Hepatocyte (in vitro differentiated cells): ENCODE measurements around the gene MAPK11. TPM values are rescaled to one million over a fixed set of nuclear protein-coding genes. Genes with fewer than 3 reads are reported as not detected.

Experiments
- DNase-seq: peaks from one replicate; pipeline ENCODE4 v3.0.0-alpha.2; 2016; ENCODE audit warnings: low spot score
- H2AFZ ChIP-seq: fragments of 200-600 bp; sonication (generic); 2 replicates; pipeline ENCODE4 v1.6.0; 2016; ENCODE audit warnings: antibody characterized with exemption, mild to moderate bottlenecking
- H3K27ac ChIP-seq: fragments of 200-600 bp; sonication (generic); 2 replicates; pipeline ENCODE4 v1.5.1; 2016; ENCODE audit warnings: mild to moderate bottlenecking
- H3K27me3 ChIP-seq: fragments of 200-600 bp; sonication (generic); 2 replicates; pipeline ENCODE4 v1.6.1; 2016
- H3K36me3 ChIP-seq: fragments of 200-600 bp; sonication (generic); replicated peaks from 2 replicates; pipeline ENCODE4 v1.5.1; 2016; ENCODE audit warnings: low read depth; ENCODE audit not compliant: insufficient read depth
- H3K4me1 ChIP-seq: fragments of 200-600 bp; sonication (generic); 2 replicates; pipeline ENCODE4 v1.5.1; 2016; ENCODE audit warnings: mild to moderate bottlenecking, moderate library complexity; ENCODE audit not compliant: insufficient read depth
- H3K4me2 ChIP-seq: fragments of 200-600 bp; sonication (generic); 2 replicates; pipeline ENCODE4 v1.6.0; 2016
- H3K4me3 ChIP-seq: fragments of 200-600 bp; sonication (generic); 2 replicates; pipeline ENCODE4 v1.5.1; 2016; ENCODE audit warnings: mild to moderate bottlenecking
- H3K79me2 ChIP-seq: fragments of 200-600 bp; sonication (generic); 2 replicates; pipeline ENCODE4 v1.6.0; 2017; ENCODE audit warnings: mild to moderate bottlenecking
- H3K9me2 ChIP-seq: fragments of 200-600 bp; sonication (generic); replicated peaks from 2 replicates; pipeline ENCODE4 v1.6.0; 2017; ENCODE audit warnings: mild to moderate bottlenecking; ENCODE audit not compliant: insufficient read depth
- H3K9me3 ChIP-seq: fragments of 200-600 bp; sonication (generic); 2 replicates; pipeline ENCODE4 v1.5.1; 2016; ENCODE audit warnings: low read depth, mild to moderate bottlenecking
- H4K20me1 ChIP-seq: fragments of 200-600 bp; sonication (generic); 2 replicates; pipeline ENCODE4 v1.6.0; 2016; ENCODE audit warnings: mild to moderate bottlenecking; ENCODE audit not compliant: insufficient read depth, poor library complexity, severe bottlenecking
- EZH2 ChIP-seq: fragments of 200-600 bp; sonication (generic); IDR thresholded peaks from 2 replicates; pipeline ENCODE4 v1.6.1; 2016; ENCODE audit warnings: antibody characterized with exemption, mild to moderate bottlenecking, borderline replicate concordance
- EZH2phosphoT487 ChIP-seq: fragments of 200-600 bp; sonication (generic); IDR thresholded peaks from one replicate; pipeline ENCODE4 v1.6.1; 2018; ENCODE audit warnings: antibody characterized with exemption, mild to moderate bottlenecking, low read depth, moderate library complexity; ENCODE audit not compliant: unreplicated experiment, severe bottlenecking
- WGBS: methylation state at CpG from one replicate; pipeline ENCODE4 v1.1.6; 2016; ENCODE audit warnings: low lambda C conversion rate; ENCODE audit errors: missing lambda C conversion rate; 5-methylcytosine and 5-hydroxymethylcytosine counted together
- polyA plus RNA-seq: library from polyadenylated mRNA; unstranded; fragments of >200 nt; fragmentation: Nextera tagmentation; extraction: Ambion mirVana; gene quantifications from 2 replicates; pipeline ENCODE4 v1.2.1, GENCODE V29; 2016
- total RNA-seq: library from RNA; depleted of rRNA; stranded (reverse); fragments of >200 nt; gene quantifications from 2 replicates; pipeline ENCODE4 v1.2.3, GENCODE V29; 2014
- TF ChIP-seq, protein P1 (sequence below): fragments of 200-600 bp; sonication (generic); IDR thresholded peaks from 2 replicates; pipeline ENCODE4 v1.5.1; 2016; ENCODE audit warnings: antibody characterized with exemption, mild to moderate bottlenecking; ENCODE audit not compliant: poor library complexity

The MAPK11 gene
- total and polyA plus RNA-seq, 2 experiments from 2014 or later, result 1.1 to 2.3 TPM

- no peak for DNase-seq
- H3K79me2 ChIP-seq, result peaks cover 2% of the 10 kb centered on the region
- H2AFZ ChIP-seq, result no peak overlapping the region
- H3K27ac ChIP-seq, result no peak overlapping the region
- no peak overlapping the region for H3K4me2 ChIP-seq
- no peaks in the 10 kb centered on the region for H3K36me3 ChIP-seq
- peaks cover 12% of the 10 kb centered on the region for H3K4me1 ChIP-seq
- H3K27me3 ChIP-seq, result no peaks in the 10 kb centered on the region
- TF ChIP-seq, protein P1, sequence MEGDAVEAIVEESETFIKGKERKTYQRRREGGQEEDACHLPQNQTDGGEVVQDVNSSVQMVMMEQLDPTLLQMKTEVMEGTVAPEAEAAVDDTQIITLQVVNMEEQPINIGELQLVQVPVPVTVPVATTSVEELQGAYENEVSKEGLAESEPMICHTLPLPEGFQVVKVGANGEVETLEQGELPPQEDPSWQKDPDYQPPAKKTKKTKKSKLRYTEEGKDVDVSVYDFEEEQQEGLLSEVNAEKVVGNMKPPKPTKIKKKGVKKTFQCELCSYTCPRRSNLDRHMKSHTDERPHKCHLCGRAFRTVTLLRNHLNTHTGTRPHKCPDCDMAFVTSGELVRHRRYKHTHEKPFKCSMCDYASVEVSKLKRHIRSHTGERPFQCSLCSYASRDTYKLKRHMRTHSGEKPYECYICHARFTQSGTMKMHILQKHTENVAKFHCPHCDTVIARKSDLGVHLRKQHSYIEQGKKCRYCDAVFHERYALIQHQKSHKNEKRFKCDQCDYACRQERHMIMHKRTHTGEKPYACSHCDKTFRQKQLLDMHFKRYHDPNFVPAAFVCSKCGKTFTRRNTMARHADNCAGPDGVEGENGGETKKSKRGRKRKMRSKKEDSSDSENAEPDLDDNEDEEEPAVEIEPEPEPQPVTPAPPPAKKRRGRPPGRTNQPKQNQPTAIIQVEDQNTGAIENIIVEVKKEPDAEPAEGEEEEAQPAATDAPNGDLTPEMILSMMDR, result no peak
- TF ChIP-seq EZH2, result no peak
- TF ChIP-seq EZH2phosphoT487, result no peak
- H3K4me3 ChIP-seq, result no peak overlapping the region
- no peaks in the 10 kb centered on the region for H3K9me3 ChIP-seq
- H3K9me2 ChIP-seq, result no peaks in the 10 kb centered on the region
- H4K20me1 ChIP-seq, result no peaks in the 10 kb centered on the region
- 98% methylated on average over 14 of the region's 47 CpGs for WGBS
Observed at GRCh38 chr22:50280708-50281383, 10.7 kb upstream of the MAPK11 start.

DNA sequence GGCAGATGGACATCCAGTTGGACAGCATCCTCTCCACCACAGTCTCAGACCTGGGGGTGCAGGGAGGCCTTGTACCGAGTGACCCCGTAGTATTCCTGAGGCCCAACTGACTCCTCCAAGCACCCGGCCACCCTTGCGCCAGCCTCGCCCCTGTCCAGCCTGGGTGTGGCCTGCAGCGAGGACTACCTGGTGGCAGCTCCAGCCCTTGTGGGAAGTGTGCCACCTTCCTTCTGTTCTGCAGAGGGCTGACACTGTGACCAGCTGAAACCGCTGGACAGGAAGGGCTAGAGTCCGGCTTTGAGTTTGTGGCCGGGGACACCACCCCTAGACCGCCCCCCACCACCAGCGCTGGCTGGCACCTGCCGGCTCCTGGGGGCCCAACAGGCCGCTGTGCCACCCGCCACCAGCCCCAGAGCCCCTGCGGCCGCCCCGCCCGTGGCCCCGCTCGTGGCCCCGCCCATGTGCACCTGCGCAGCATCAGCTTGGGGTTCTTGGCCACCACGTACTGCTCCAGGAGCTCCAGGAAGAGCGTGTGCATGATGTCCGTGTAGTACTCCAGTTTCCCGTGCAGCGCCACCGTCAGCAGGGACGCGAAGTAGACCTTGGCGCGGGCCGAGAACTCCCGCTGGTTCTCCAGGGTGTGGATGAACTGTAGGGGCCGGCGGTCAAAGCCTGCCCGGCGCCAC lies 10.0 kb upstream of the MAPK11 start:
- H4K20me1 ChIP-seq, result peaks cover 1% of the 10 kb centered on the region
- H3K27ac ChIP-seq, result no peak overlapping the region
- no peaks in the 10 kb centered on the region for H3K9me3 ChIP-seq
- H3K4me2 ChIP-seq, result no peak overlapping the region
- WGBS, result 98% methylated on average over 34 of the region's 38 CpGs
- no peaks in the 10 kb centered on the region for H3K36me3 ChIP-seq
- DNase-seq, result no peak
- TF ChIP-seq, protein P1, result no peak
- no peak for TF ChIP-seq EZH2phosphoT487
- no peak overlapping the region for H2AFZ ChIP-seq
- peaks cover 12% of the 10 kb centered on the region for H3K4me1 ChIP-seq
- no peaks in the 10 kb centered on the region for H3K9me2 ChIP-seq
- no peaks in the 10 kb centered on the region for H3K79me2 ChIP-seq
- no peak overlapping the region for H3K4me3 ChIP-seq
- H3K27me3 ChIP-seq, result no peaks in the 10 kb centered on the region

GRCh38 chr22:50278956-50279619 lies 8.9 kb upstream of the MAPK11 start:
- Histone ChIP-seq H3K9me2 (no peaks in the 10 kb centered on the region), H4K20me1 (peaks cover 2% of the 10 kb centered on the region), H3K9me3 (no peaks in the 10 kb centered on the region), H3K36me3 (no peaks in the 10 kb centered on the region), H3K4me1 (peaks cover 12% of the 10 kb centered on the region), H3K27me3 (no peaks in the 10 kb centered on the region), H3K4me2 (no peak overlapping the region), H3K79me2 (no peaks in the 10 kb centered on the region), H3K4me3 (no peak overlapping the region), H2AFZ (no peak overlapping the region), H3K27ac (no peak overlapping the region)
- 91% methylated on average over 30 of the region's 30 CpGs for WGBS
- no peak for DNase-seq
- TF ChIP-seq, protein P1, result no peak
